ENCODE measurements around the gene ORC4.

The ORC4 gene

GRCh38 chr2:148020111-148021058 is at the start of gene ORC4:
Gene ORC4, minus strand, starts transcription at chr2:148020737. Its CDS starts 44,779 bp downstream, at chr2:147975958.
- DNase-seq (ENCODE audit: low spot score), result peak; percentile 99

- no peak for DNase-seq (ENCODE audit: low spot score)
These were observed 47.3 kb upstream of the ORC4 start for GRCh38 chr2:148067801-148068200.

GRCh38 chr2:148065936-148066335 is 45.4 kb upstream of the ORC4 start:
- DNase-seq (ENCODE audit: low spot score), result no peak

GRCh38 chr2:148063633-148064032 is 43.1 kb upstream of the ORC4 start:
- DNase-seq (ENCODE audit: low spot score), result no peak

GRCh38 chr2:148058641-148059040 is 38.1 kb upstream of the ORC4 start:
- no peak for DNase-seq (ENCODE audit: low spot score)

- no peak for DNase-seq (ENCODE audit: low spot score)
These were observed 32.1 kb upstream of the ORC4 start for GRCh38 chr2:148052687-148053086.

GRCh38 chr2:148049284-148049683 is 28.7 kb upstream of the ORC4 start:
- DNase-seq (ENCODE audit: low spot score), result no peak

GRCh38 chr2:148048475-148049221 is 28.1 kb upstream of the ORC4 start:
- no peak for DNase-seq (ENCODE audit: low spot score)

- no peak for DNase-seq (ENCODE audit: low spot score)
These were observed 26.3 kb upstream of the ORC4 start for GRCh38 chr2:148046802-148047201.

GRCh38 chr2:148044322-148044721 is 23.8 kb upstream of the ORC4 start:
- no peak for DNase-seq (ENCODE audit: low spot score)

GRCh38 chr2:148042219-148042618 is 21.7 kb upstream of the ORC4 start:
- DNase-seq (ENCODE audit: low spot score), result no peak

- no peak for DNase-seq (ENCODE audit: low spot score)
These were observed 19.2 kb upstream of the ORC4 start for GRCh38 chr2:148039783-148040182.

GRCh38 chr2:148032215-148032614 is 11.7 kb upstream of the ORC4 start:
- DNase-seq (ENCODE audit: low spot score), result no peak

- DNase-seq (ENCODE audit: low spot score), result no peak
These were observed 10.6 kb upstream of the ORC4 start for GRCh38 chr2:148031152-148031551.

- DNase-seq (ENCODE audit: low spot score), result no peak
These were observed 8.2 kb upstream of the ORC4 start for GRCh38 chr2:148028781-148029180.

GRCh38 chr2:148027822-148028221 is 7.3 kb upstream of the ORC4 start:
- no peak for DNase-seq (ENCODE audit: low spot score)

GRCh38 chr2:148026573-148026972 is 6.0 kb upstream of the ORC4 start:
- DNase-seq (ENCODE audit: low spot score), result no peak

- DNase-seq (ENCODE audit: low spot score), result no peak
These were observed 3.3 kb upstream of the ORC4 start for GRCh38 chr2:148023861-148024260.

- DNase-seq (ENCODE audit: low spot score), result no peak
These were observed 2.3 kb upstream of the ORC4 start for GRCh38 chr2:148022882-148023281.

- DNase-seq (ENCODE audit: low spot score), result no peak
These were observed 1.8 kb upstream of the ORC4 start for GRCh38 chr2:148022351-148022750.

- no peak for DNase-seq (ENCODE audit: low spot score)
These were observed 1.3 kb upstream of the ORC4 start for GRCh38 chr2:148021886-148022285.

- DNase-seq (ENCODE audit: low spot score), result peak; percentile 54
These were observed 723 bp upstream of the ORC4 start, which contains the start of gene MBD5 for GRCh38 chr2:148021059-148021861. Gene MBD5, plus strand, starts transcription at chr2:148021091.

All from CD4-positive, alpha-beta T cell treated with Interleukin-6 at 100 ng/mL for 8 hours (primary cell).